ENCODE data around the gene ARVCF. TPM values are rescaled to one million over a fixed set of nuclear protein-coding genes. Genes with fewer than 3 reads are reported as not detected.
A peak's percentile ranks its signal among the peaks of the same experiment; 100 is the strongest.

ARVCF gene
- total and polyA plus RNA-seq, 2 donors (not counting 3 experiments of a cell fraction or from before 2014, with no cell fraction given) = 81.3 to 105 TPM

- BruUV-seq (replicated peaks) = no TSS peak
- peak overlapping the region; percentile 46 for H3K27ac ChIP-seq (ENCODE audit: insufficient read depth, low read depth, low read length)
- H2AFZ ChIP-seq (ENCODE audit: low read depth, low read length) = no peak overlapping the region
- dilution Hi-C loops (cut with MboI; ENCODE audit: extremely low pct_ligation_motif_present, low sequenced_read_pairs) = no loop called here
- intact Hi-C loops (cut with micrococcal nuclease) = no loop called here
- FAIRE-seq (peak; percentile 99), DNase-seq (ENCODE audit: low read depth, low spot score) (peak; percentile 93)
- no peaks in the 10 kb centered on the region for H3K79me2 ChIP-seq (ENCODE audit: control insufficient read depth, insufficient read depth, low read length)
- POLR2A ChIA-PET = interaction anchor here (1.1 to 1.2 kb wide), 2 partner anchors 15 to 27 kb away, joined by 3 to 6 read pairs; no protein-coding TSS in a partner anchor
- H3K9me3 ChIP-seq (replicated peaks; ENCODE audit: control insufficient read depth, insufficient read depth, low read length) = peaks cover 5% of the 10 kb centered on the region
- no peak overlapping the region for H3K4me3 ChIP-seq (replicated peaks in 1 of 3; ENCODE audit: insufficient read depth in 1 of 3, low read depth in 1 of 3, low read length in 3 of 3)
- no peak overlapping the region for H3K4me2 ChIP-seq (ENCODE audit: insufficient read depth, low read length)
- no peaks in the 10 kb centered on the region for H3K27me3 ChIP-seq (ENCODE audit: control insufficient read depth in 2 of 2, insufficient read depth in 2 of 2, low read length in 2 of 2)
- no peak overlapping the region for H3K9ac ChIP-seq (replicated peaks; ENCODE audit: extremely low read depth, insufficient read depth, low read length)
- CTCF ChIA-PET = interaction anchor here (0.8 to 2.4 kb wide), 6 partner anchors 10 to 277 kb away, joined by 3 to 32 read pairs (median 4); no protein-coding TSS in a partner anchor
- no peaks in the 10 kb centered on the region for H3K9me1 ChIP-seq (replicated peaks; ENCODE audit: control insufficient read depth, extremely low read depth, insufficient read depth, low read length)
- no peaks in the 10 kb centered on the region for H3K36me3 ChIP-seq (ENCODE audit: control insufficient read depth in 2 of 2, extremely low read depth in 1 of 2, insufficient read depth in 2 of 2, low read length in 2 of 2)
- TF ChIP-seq, protein P1, sequence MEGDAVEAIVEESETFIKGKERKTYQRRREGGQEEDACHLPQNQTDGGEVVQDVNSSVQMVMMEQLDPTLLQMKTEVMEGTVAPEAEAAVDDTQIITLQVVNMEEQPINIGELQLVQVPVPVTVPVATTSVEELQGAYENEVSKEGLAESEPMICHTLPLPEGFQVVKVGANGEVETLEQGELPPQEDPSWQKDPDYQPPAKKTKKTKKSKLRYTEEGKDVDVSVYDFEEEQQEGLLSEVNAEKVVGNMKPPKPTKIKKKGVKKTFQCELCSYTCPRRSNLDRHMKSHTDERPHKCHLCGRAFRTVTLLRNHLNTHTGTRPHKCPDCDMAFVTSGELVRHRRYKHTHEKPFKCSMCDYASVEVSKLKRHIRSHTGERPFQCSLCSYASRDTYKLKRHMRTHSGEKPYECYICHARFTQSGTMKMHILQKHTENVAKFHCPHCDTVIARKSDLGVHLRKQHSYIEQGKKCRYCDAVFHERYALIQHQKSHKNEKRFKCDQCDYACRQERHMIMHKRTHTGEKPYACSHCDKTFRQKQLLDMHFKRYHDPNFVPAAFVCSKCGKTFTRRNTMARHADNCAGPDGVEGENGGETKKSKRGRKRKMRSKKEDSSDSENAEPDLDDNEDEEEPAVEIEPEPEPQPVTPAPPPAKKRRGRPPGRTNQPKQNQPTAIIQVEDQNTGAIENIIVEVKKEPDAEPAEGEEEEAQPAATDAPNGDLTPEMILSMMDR (IDR thresholded peaks at IDR 0.05; ENCODE audit: extremely low read depth in 1 of 2, insufficient read depth in 1 of 2, low read depth in 1 of 2, low read length in 2 of 2) = no peak
- no peak for TF ChIP-seq EZH2 (IDR thresholded peaks at IDR 0.05; ENCODE audit: borderline replicate concordance, low read depth, low read length, severe bottlenecking)
- TF ChIP-seq JUN (IDR thresholded peaks at IDR 0.05; ENCODE audit: borderline replicate concordance, insufficient read depth, insufficient read length, low read depth) = peak; percentile 90
- no peak for TF ChIP-seq POLR2A (IDR thresholded peaks at IDR 0.05; ENCODE audit: low read depth, low read length)
- TF ChIP-seq GATA2 (IDR thresholded peaks at IDR 0.05; ENCODE audit: insufficient read depth, insufficient read length, low read depth, low read length) = no peak
- TF ChIP-seq MYC (IDR thresholded peaks at IDR 0.05; ENCODE audit: low read depth, low read length) = peak; percentile 39
- TF ChIP-seq POLR2AphosphoS5 (IDR thresholded peaks at IDR 0.05; ENCODE audit: insufficient read depth, low read depth, low read length) = peak; percentile 60
- TF ChIP-seq FOS (IDR thresholded peaks at IDR 0.05; ENCODE audit: borderline replicate concordance, insufficient read depth, low read length) = peak; percentile 83
- TF ChIP-seq, protein P2, sequence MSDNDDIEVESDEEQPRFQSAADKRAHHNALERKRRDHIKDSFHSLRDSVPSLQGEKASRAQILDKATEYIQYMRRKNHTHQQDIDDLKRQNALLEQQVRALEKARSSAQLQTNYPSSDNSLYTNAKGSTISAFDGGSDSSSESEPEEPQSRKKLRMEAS (IDR thresholded peaks at IDR 0.05; ENCODE audit: insufficient read depth, insufficient read length) = no peak
- peaks cover 47% of the 10 kb centered on the region for H3K4me1 ChIP-seq (ENCODE audit: control insufficient read depth, extremely low read depth, insufficient read depth, low read length)
- no peaks in the 10 kb centered on the region for H4K20me1 ChIP-seq (replicated peaks; ENCODE audit: control insufficient read depth, extremely low read depth, insufficient read depth, low read length)
Measured at GRCh38 chr22:20001082-20001638, 15.5 kb downstream of the ARVCF start.

Data from endothelial cell of umbilical vein (primary cell).